ENCODE results near the gene DDX49.

The DDX49 gene

GRCh38 chr19:18928018-18928805 is 8.7 kb downstream of the DDX49 start:
- DNase-seq (ENCODE audit: low read depth), result no peak
- H3K4me3 ChIP-seq (ENCODE audit: low read depth, low read length), result no peak overlapping the region
- no peak for TF ChIP-seq CTCF (IDR thresholded peaks at IDR 0.05; ENCODE audit: control insufficient read depth, extremely low read depth, insufficient read depth)

- no peak overlapping the region for H3K4me3 ChIP-seq (ENCODE audit: low read depth, low read length)
- no peak for DNase-seq (ENCODE audit: low read depth)
- no peak for TF ChIP-seq CTCF (IDR thresholded peaks at IDR 0.05; ENCODE audit: control insufficient read depth, extremely low read depth, insufficient read depth)
Measured at GRCh38 chr19:18929311-18929710, 9.8 kb downstream of the DDX49 start.

- TF ChIP-seq CTCF (IDR thresholded peaks at IDR 0.05; ENCODE audit: control insufficient read depth, extremely low read depth, insufficient read depth), result no peak
- no peak overlapping the region for H3K4me3 ChIP-seq (ENCODE audit: low read depth, low read length)
Measured at GRCh38 chr19:18931316-18932162, 12.0 kb downstream of the DDX49 start.

GRCh38 chr19:18932216-18932841 is 12.8 kb downstream of the DDX49 start:
- no peak for TF ChIP-seq CTCF (IDR thresholded peaks at IDR 0.05; ENCODE audit: control insufficient read depth, extremely low read depth, insufficient read depth)
- DNase-seq (ENCODE audit: low read depth), result no peak

More at GRCh38 chr19:18931316-18932162, 12.0 kb downstream of the DDX49 start:
- DNase-seq (ENCODE audit: low read depth), result no peak

GRCh38 chr19:18933297-18933696 is 13.8 kb downstream of the DDX49 start:
- no peak overlapping the region for H3K4me3 ChIP-seq (ENCODE audit: low read depth, low read length)
- TF ChIP-seq CTCF (IDR thresholded peaks at IDR 0.05; ENCODE audit: control insufficient read depth, extremely low read depth, insufficient read depth), result no peak
- no peak for DNase-seq (ENCODE audit: low read depth)

More at GRCh38 chr19:18932216-18932841, 12.8 kb downstream of the DDX49 start:
- H3K4me3 ChIP-seq (ENCODE audit: low read depth, low read length), result no peak overlapping the region

GRCh38 chr19:18939163-18939562 is 19.6 kb downstream of the DDX49 start:
- no peak overlapping the region for H3K4me3 ChIP-seq (ENCODE audit: low read depth, low read length)
- no peak for DNase-seq (ENCODE audit: low read depth)

More at GRCh38 chr19:18939163-18939562, 19.6 kb downstream of the DDX49 start:
- no peak for TF ChIP-seq CTCF (IDR thresholded peaks at IDR 0.05; ENCODE audit: control insufficient read depth, extremely low read depth, insufficient read depth)

Measured in LNCaP clone FGC (cell line).